ENCODE results near the gene SERINC2.
"Not testable (repeated sequence)": the region's sequence is repeated elsewhere in the genome, so short reads cannot be mapped to it uniquely, and the experiment has no call there.

SERINC2 gene

GRCh38 chr1:31458287-31458896, 45.4 kb downstream of the SERINC2 start:
- Histone ChIP-seq H3K4me1 (ENCODE audit: control insufficient read depth in 1 of 2, insufficient read depth in 1 of 2, low read depth in 1 of 2, low read length in 1 of 2) (no peaks in the 10 kb centered on the region), H3K9me3 (peaks cover 38% of the 10 kb centered on the region), H3K36me3 (no peaks in the 10 kb centered on the region), H3K27ac (no peak overlapping the region), H3K4me3 (ENCODE audit: low read depth in 1 of 2, low read length in 1 of 2) (no peak overlapping the region), H3K27me3 (no peaks in the 10 kb centered on the region)
- no peak for TF ChIP-seq CTCF (IDR thresholded peaks at IDR 0.05)

DNA sequence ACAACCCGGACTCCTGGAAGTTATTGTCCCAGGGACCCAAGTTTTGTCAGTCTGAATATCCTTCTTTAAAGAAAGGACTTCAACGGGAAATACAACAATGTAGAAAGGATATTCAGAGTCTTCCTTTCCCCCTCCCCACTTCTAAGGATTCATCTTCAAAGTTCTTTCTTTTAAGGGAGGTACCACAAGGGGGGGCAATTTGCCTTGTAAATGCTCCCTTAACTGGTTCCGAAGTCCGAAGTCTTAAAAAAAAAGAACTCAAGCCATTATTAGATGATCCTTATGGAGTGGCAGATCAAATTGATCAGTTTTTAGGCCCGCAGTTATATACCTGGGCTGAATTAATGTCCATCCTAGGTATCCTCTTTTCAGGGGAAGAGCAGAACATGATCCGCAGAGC, 47.0 kb downstream of the SERINC2 start:
- no peaks in the 10 kb centered on the region for H3K36me3 ChIP-seq
- no peaks in the 10 kb centered on the region for H3K27me3 ChIP-seq
- no peak overlapping the region for H3K27ac ChIP-seq
- H3K4me1 ChIP-seq (ENCODE audit: control insufficient read depth in 1 of 2, insufficient read depth in 1 of 2, low read depth in 1 of 2, low read length in 1 of 2) = no peaks in the 10 kb centered on the region
- H3K4me3 ChIP-seq (ENCODE audit: low read depth in 1 of 2, low read length in 1 of 2) = no peak overlapping the region
- TF ChIP-seq CTCF (IDR thresholded peaks at IDR 0.05) = no peak
- H3K9me3 ChIP-seq = peaks cover 38% of the 10 kb centered on the region

GRCh38 chr1:31467005-31467674, 54.1 kb downstream of the SERINC2 start:
- H3K4me1 ChIP-seq (ENCODE audit: control insufficient read depth in 1 of 2, insufficient read depth in 1 of 2, low read depth in 1 of 2, low read length in 1 of 2) = no peaks in the 10 kb centered on the region
- peaks cover 6% of the 10 kb centered on the region for H3K9me3 ChIP-seq
- H3K27me3 ChIP-seq = no peaks in the 10 kb centered on the region
- no peak for TF ChIP-seq CTCF (IDR thresholded peaks at IDR 0.05)
- no peak overlapping the region for H3K27ac ChIP-seq
- no peak overlapping the region for H3K4me3 ChIP-seq (ENCODE audit: low read depth in 1 of 2, low read length in 1 of 2)
- no peaks in the 10 kb centered on the region for H3K36me3 ChIP-seq

DNA sequence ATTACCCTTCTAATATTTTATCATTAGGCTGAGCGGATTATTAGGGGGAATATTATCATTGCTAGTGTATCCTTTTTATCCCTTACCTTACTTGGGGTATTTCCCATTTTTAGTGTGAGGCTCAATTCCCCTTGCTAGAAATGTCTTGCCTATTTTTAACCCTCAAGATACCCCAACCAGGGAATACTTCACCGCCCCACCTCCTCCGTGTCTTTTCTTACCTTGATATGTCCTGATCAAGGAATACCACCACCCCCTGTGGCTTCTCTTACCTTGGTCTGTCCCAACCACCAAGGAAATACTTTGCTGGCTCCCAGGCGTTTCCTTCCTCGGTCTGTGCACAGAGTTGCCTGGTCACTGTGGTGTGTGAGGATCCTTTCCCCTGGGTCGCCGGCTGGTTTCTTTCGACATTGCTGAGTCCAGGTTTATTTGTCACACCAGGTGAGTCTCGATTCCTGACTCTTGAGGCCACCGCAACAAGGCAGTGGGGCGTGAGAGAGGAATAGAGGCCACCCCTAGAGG, 57.8 kb downstream of the SERINC2 start:
- Histone ChIP-seq H3K4me3 (ENCODE audit: low read depth in 1 of 2, low read length in 1 of 2) (no peak overlapping the region), H3K4me1 (ENCODE audit: control insufficient read depth in 1 of 2, insufficient read depth in 1 of 2, low read depth in 1 of 2, low read length in 1 of 2) (no peaks in the 10 kb centered on the region), H3K9me3 (peaks cover 6% of the 10 kb centered on the region), H3K36me3 (no peaks in the 10 kb centered on the region), H3K27me3 (no peaks in the 10 kb centered on the region), H3K27ac (no peak overlapping the region)
- TF ChIP-seq CTCF (IDR thresholded peaks at IDR 0.05) = no peak

GRCh38 chr1:31471452-31472313, 58.7 kb downstream of the SERINC2 start:
- H3K27ac ChIP-seq; H3K4me3 ChIP-seq (ENCODE audit: low read depth in 1 of 2, low read length in 1 of 2); H3K36me3 ChIP-seq: not testable (repeated sequence)

DNA sequence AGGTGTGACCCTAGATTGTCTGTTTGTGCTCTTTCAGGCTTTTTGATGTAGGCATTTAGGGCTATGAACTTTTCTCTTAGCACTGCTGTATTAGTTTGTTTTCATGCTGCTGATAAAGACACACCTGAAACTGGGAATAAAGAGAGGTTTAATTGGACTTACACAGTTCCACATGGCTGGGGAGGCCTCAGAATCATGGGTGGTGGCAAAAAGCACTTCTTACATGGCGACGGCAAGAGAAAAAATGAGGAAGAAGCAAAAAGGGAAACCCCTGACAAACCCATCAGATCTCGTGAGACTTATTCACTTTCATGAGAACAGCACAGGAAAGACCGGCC, 59.3 kb downstream of the SERINC2 start:
- H3K36me3 ChIP-seq; H3K9me3 ChIP-seq; H3K27ac ChIP-seq; H3K4me1 ChIP-seq (ENCODE audit: control insufficient read depth in 1 of 2, insufficient read depth in 1 of 2, low read depth in 1 of 2, low read length in 1 of 2); H3K27me3 ChIP-seq; H3K4me3 ChIP-seq (ENCODE audit: low read depth in 1 of 2, low read length in 1 of 2): not testable (repeated sequence)

More at GRCh38 chr1:31471452-31472313, 58.7 kb downstream of the SERINC2 start:
- not testable (repeated sequence) for H3K4me1 ChIP-seq (ENCODE audit: control insufficient read depth in 1 of 2, insufficient read depth in 1 of 2, low read depth in 1 of 2, low read length in 1 of 2); H3K9me3 ChIP-seq; H3K27me3 ChIP-seq

DNA sequence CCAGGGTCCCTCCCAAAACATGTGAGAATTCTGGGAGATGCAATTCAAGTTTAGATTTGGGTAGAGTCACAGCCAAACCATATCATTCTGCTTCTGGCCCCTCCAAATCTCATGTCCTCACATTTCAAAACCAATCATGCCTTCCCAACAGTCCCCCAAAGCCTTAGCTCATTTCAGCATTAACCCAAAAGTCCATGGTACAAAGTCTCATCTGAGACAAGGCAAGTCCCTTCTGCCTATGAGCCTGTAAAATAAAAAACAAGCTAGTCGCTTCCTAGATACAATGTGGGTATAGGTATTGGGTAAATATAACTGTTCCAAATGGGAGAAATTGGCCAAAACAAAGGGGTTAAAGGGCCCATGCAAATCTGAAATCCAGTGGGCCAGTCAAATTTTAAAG, 59.7 kb downstream of the SERINC2 start:
- H3K9me3 ChIP-seq; H3K27ac ChIP-seq; H3K4me1 ChIP-seq (ENCODE audit: control insufficient read depth in 1 of 2, insufficient read depth in 1 of 2, low read depth in 1 of 2, low read length in 1 of 2); H3K4me3 ChIP-seq (ENCODE audit: low read depth in 1 of 2, low read length in 1 of 2); H3K36me3 ChIP-seq; H3K27me3 ChIP-seq: not testable (repeated sequence)

DNA sequence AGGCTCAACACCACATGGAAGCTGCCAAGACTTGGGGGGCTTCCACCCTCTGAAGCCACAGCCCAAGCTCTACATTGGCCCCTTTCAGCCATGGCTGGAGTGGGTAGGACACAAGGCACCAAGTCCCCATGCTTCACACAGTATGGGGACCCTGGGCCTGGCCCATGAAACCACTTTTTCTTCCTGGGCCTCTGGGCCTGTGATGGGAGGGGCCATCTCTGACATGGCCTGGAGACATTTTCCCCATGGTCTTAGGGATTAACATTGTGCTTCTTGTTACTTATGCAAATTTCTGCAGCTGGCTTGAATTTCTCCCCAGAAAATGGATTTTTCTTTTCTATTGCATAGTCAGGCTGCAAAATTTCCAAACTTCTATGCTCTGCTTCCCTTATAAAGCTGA, 60.5 kb downstream of the SERINC2 start:
- H3K27ac ChIP-seq; H3K27me3 ChIP-seq; H3K36me3 ChIP-seq; H3K4me3 ChIP-seq (ENCODE audit: low read depth in 1 of 2, low read length in 1 of 2); H3K4me1 ChIP-seq (ENCODE audit: control insufficient read depth in 1 of 2, insufficient read depth in 1 of 2, low read depth in 1 of 2, low read length in 1 of 2); H3K9me3 ChIP-seq: not testable (repeated sequence)

- H3K27me3 ChIP-seq; H3K36me3 ChIP-seq; H3K4me1 ChIP-seq (ENCODE audit: control insufficient read depth in 1 of 2, insufficient read depth in 1 of 2, low read depth in 1 of 2, low read length in 1 of 2); H3K4me3 ChIP-seq (ENCODE audit: low read depth in 1 of 2, low read length in 1 of 2); H3K27ac ChIP-seq; H3K9me3 ChIP-seq: not testable (repeated sequence)
These were observed 61.6 kb downstream of the SERINC2 start for GRCh38 chr1:31474567-31474966.

All from neutrophil (primary cell).